MM.1S (cell line): Measurements from ENCODE around the gene ENGASE.

Experiments
- CTCF ChIP-seq: fragments of 300-600 bp; sonication (generic); IDR thresholded peaks from 2 replicates; pipeline ENCODE4 v1.5.1; 2016; ENCODE audit warnings: antibody characterized with exemption, low read length, mixed read lengths
- EZH2 ChIP-seq: fragments of 300-600 bp; sonication (generic); optimal IDR thresholded peaks from 2 replicates; pipeline ENCODE3; 2017; ENCODE audit warnings: low read depth, mild to moderate bottlenecking, antibody characterized with exemption, low read length, mixed read lengths
- EZH2phosphoT487 ChIP-seq: fragments of 300-600 bp; sonication (generic); IDR thresholded peaks from 2 replicates; pipeline ENCODE4 v1.6.1; 2018; ENCODE audit warnings: antibody characterized with exemption, low read length

GRCh38 chr17:79132271-79133064, 57.8 kb downstream of the ENGASE start:
- TF ChIP-seq CTCF (no peak), EZH2phosphoT487 (no peak), EZH2 (no peak)
